Glomerular visceral epithelial cell (primary cell): Measurements from ENCODE around the gene MYBBP1A.
"Not testable (repeated sequence)": the region's sequence is repeated elsewhere in the genome, so short reads cannot be mapped to it uniquely, and the experiment has no call there.

ENCODE experiments used
- DNase-seq: peaks from one replicate; pipeline ENCODE4 v3.0.0-alpha.2; 2016; ENCODE audit errors: extremely low spot score

Gene MYBBP1A

GRCh38 chr17:4588898-4589625 lies 33.9 kb upstream of the MYBBP1A start:
- no peak for DNase-seq

GRCh38 chr17:4588391-4588790 lies 33.2 kb upstream of the MYBBP1A start:
- DNase-seq: no peak

- no peak for DNase-seq
Observed at GRCh38 chr17:4587803-4588202, 32.6 kb upstream of the MYBBP1A start.

- DNase-seq: no peak
Observed at GRCh38 chr17:4587195-4587594, 32.0 kb upstream of the MYBBP1A start.

- DNase-seq: no peak
Observed at GRCh38 chr17:4586043-4586442, 30.9 kb upstream of the MYBBP1A start.

GRCh38 chr17:4585638-4585994 lies 30.4 kb upstream of the MYBBP1A start:
- DNase-seq: no peak

- peak; percentile 68 for DNase-seq
Observed at GRCh38 chr17:4584917-4585637, 29.9 kb upstream of the MYBBP1A start.

- no peak for DNase-seq
Observed at GRCh38 chr17:4584101-4584916, 29.1 kb upstream of the MYBBP1A start, which contains the start of gene SMTNL2. TSS of gene SMTNL2 (plus strand) at chr17:4584529. CDS start at chr17:4584606, 77 bp downstream.

- DNase-seq: peak; percentile 24
Observed at GRCh38 chr17:4583782-4584100, 28.6 kb upstream of the MYBBP1A start.

GRCh38 chr17:4583206-4583605 lies 28.0 kb upstream of the MYBBP1A start:
- DNase-seq: no peak

GRCh38 chr17:4582691-4583090 lies 27.5 kb upstream of the MYBBP1A start:
- DNase-seq: no peak

- no peak for DNase-seq
Observed at GRCh38 chr17:4582101-4582501, 26.9 kb upstream of the MYBBP1A start.

- DNase-seq: no peak
Observed at GRCh38 chr17:4580291-4580690, 25.1 kb upstream of the MYBBP1A start.

- DNase-seq: no peak
Observed at GRCh38 chr17:4579678-4580077, 24.5 kb upstream of the MYBBP1A start.

- DNase-seq: not testable (repeated sequence)
Observed at GRCh38 chr17:4578349-4578748, 23.2 kb upstream of the MYBBP1A start.

GRCh38 chr17:4577386-4577993 lies 22.3 kb upstream of the MYBBP1A start:
- DNase-seq: no peak

GRCh38 chr17:4576729-4577322 lies 21.6 kb upstream of the MYBBP1A start:
- DNase-seq: no peak

- no peak for DNase-seq
Observed at GRCh38 chr17:4576161-4576558, 21.0 kb upstream of the MYBBP1A start.

- DNase-seq: no peak
Observed at GRCh38 chr17:4574448-4575045, 19.4 kb upstream of the MYBBP1A start.

GRCh38 chr17:4573669-4574068 lies 18.5 kb upstream of the MYBBP1A start:
- peak; percentile 56 for DNase-seq

GRCh38 chr17:4573115-4573514 lies 17.9 kb upstream of the MYBBP1A start:
- DNase-seq: no peak
